ES-I3 (cell line): ENCODE data around the gene CCDC27.

ENCODE experiments used
- H3K36me3 ChIP-seq: 2 replicates; pipeline ENCODE4 v1.6.1; 2013; ENCODE audit warnings: mild to moderate bottlenecking, low read length, control low read depth, moderate library complexity; ENCODE audit not compliant: insufficient read depth
- H3K4me1 ChIP-seq: 2 replicates; pipeline ENCODE4 v1.6.1; 2013; ENCODE audit warnings: mild to moderate bottlenecking, control low read depth, low read length; ENCODE audit not compliant: insufficient read depth
- H3K9ac ChIP-seq: 2 replicates; pipeline ENCODE4 v1.6.1; 2013; ENCODE audit warnings: low read depth, mild to moderate bottlenecking, low read length, moderate library complexity
- H3K9me3 ChIP-seq: 2 replicates; pipeline ENCODE4 v1.6.1; 2013; ENCODE audit warnings: mild to moderate bottlenecking, low read length, moderate library complexity; ENCODE audit not compliant: control insufficient read depth, insufficient read depth

Gene CCDC27

GRCh38 chr1:3767328-3767925 lies 15.2 kb downstream of the CCDC27 start:
- H3K9me3 ChIP-seq: no peaks in the 10 kb centered on the region
- no peak overlapping the region for H3K9ac ChIP-seq
- H3K4me1 ChIP-seq: peaks cover 7% of the 10 kb centered on the region; the same call in 1 of the 2 replicates
- H3K36me3 ChIP-seq: no peaks in the 10 kb centered on the region

- Histone ChIP-seq H3K36me3 (no peaks in the 10 kb centered on the region), H3K9ac (no peak overlapping the region), H3K4me1 (peaks cover 7% of the 10 kb centered on the region; the same call in 1 of the 2 replicates), H3K9me3 (no peaks in the 10 kb centered on the region)
Measured at GRCh38 chr1:3768811-3769390, 16.7 kb downstream of the CCDC27 start.

GRCh38 chr1:3770047-3770765 lies 18.0 kb downstream of the CCDC27 start:
- H3K4me1 ChIP-seq: peaks cover 15% of the 10 kb centered on the region; the same call in 1 of the 2 replicates
- H3K36me3 ChIP-seq: no peaks in the 10 kb centered on the region
- H3K9ac ChIP-seq: no peak overlapping the region
- H3K9me3 ChIP-seq: no peaks in the 10 kb centered on the region

- H3K9ac ChIP-seq: peak overlapping the region; percentile 67
- peaks cover 21% of the 10 kb centered on the region; the same call in 1 of the 2 replicates for H3K4me1 ChIP-seq
- no peaks in the 10 kb centered on the region for H3K9me3 ChIP-seq
Measured at GRCh38 chr1:3771108-3772026, 19.1 kb downstream of the CCDC27 start.

GRCh38 chr1:3772027-3772714 lies 19.9 kb downstream of the CCDC27 start:
- no peaks in the 10 kb centered on the region for H3K36me3 ChIP-seq
- peak overlapping the region; percentile 67 for H3K9ac ChIP-seq
- H3K4me1 ChIP-seq: peaks cover 21% of the 10 kb centered on the region; the same call in 1 of the 2 replicates
- no peaks in the 10 kb centered on the region for H3K9me3 ChIP-seq

More at GRCh38 chr1:3771108-3772026, 19.1 kb downstream of the CCDC27 start:
- no peaks in the 10 kb centered on the region for H3K36me3 ChIP-seq

GRCh38 chr1:3772715-3773571 lies 20.7 kb downstream of the CCDC27 start, which contains the start of gene SMIM1:
SMIM1 (plus strand) TSS chr1:3772749; CDS start chr1:3775374, 2,625 bp downstream.
- Histone ChIP-seq H3K36me3 (no peaks in the 10 kb centered on the region), H3K9me3 (no peaks in the 10 kb centered on the region), H3K4me1 (peaks cover 18% of the 10 kb centered on the region; the same call in 1 of the 2 replicates), H3K9ac (peak within 1 kb of the TSS; percentile 67)

GRCh38 chr1:3773572-3774275 lies 21.5 kb downstream of the CCDC27 start:
- no peaks in the 10 kb centered on the region for H3K9me3 ChIP-seq
- no peaks in the 10 kb centered on the region for H3K36me3 ChIP-seq
- peak overlapping the region; percentile 64; the same call in 1 of the 2 replicates for H3K9ac ChIP-seq
- H3K4me1 ChIP-seq: peaks cover 18% of the 10 kb centered on the region; the same call in 1 of the 2 replicates

- Histone ChIP-seq H3K36me3 (peaks cover 3% of the 10 kb centered on the region; the same call in 1 of the 2 replicates), H3K9ac (no peak overlapping the region), H3K9me3 (no peaks in the 10 kb centered on the region), H3K4me1 (peaks cover 18% of the 10 kb centered on the region; the same call in 1 of the 2 replicates)
Measured at GRCh38 chr1:3774276-3774945, 22.2 kb downstream of the CCDC27 start.

- Histone ChIP-seq H3K9me3 (no peaks in the 10 kb centered on the region), H3K36me3 (peaks cover 5% of the 10 kb centered on the region), H3K4me1 (peaks cover 18% of the 10 kb centered on the region; the same call in 1 of the 2 replicates), H3K9ac (no peak overlapping the region)
Measured at GRCh38 chr1:3774946-3775489, 22.8 kb downstream of the CCDC27 start.

GRCh38 chr1:3775490-3776230 lies 23.4 kb downstream of the CCDC27 start:
- peaks cover 9% of the 10 kb centered on the region for H3K36me3 ChIP-seq
- no peak overlapping the region for H3K9ac ChIP-seq
- peaks cover 18% of the 10 kb centered on the region; the same call in 1 of the 2 replicates for H3K4me1 ChIP-seq
- no peaks in the 10 kb centered on the region for H3K9me3 ChIP-seq

GRCh38 chr1:3776231-3776961 lies 24.1 kb downstream of the CCDC27 start:
- H3K9ac ChIP-seq: no peak overlapping the region
- H3K4me1 ChIP-seq: peaks cover 15% of the 10 kb centered on the region; the same call in 1 of the 2 replicates
- peaks cover 9% of the 10 kb centered on the region for H3K36me3 ChIP-seq
- no peaks in the 10 kb centered on the region for H3K9me3 ChIP-seq
